Measurements from ENCODE around the gene HS3ST2. TPM values are rescaled to one million over a fixed set of nuclear protein-coding genes. Genes with fewer than 3 reads are reported as not detected.
"Not testable (repeated sequence)": the region's sequence is repeated elsewhere in the genome, so short reads cannot be mapped to it uniquely, and the experiment has no call there.

The HS3ST2 gene
- total RNA-seq, 4 donors from 2014 or later: 0.87 to 3.0 (median 2.3) TPM

GRCh38 chr16:22813223-22813947 lies 577 bp upstream of the HS3ST2 start:
- Histone ChIP-seq H3K36me3 (no peaks in the 10 kb centered on the region), H3K27ac (no peak overlapping the region), H3K4me3 (peak overlapping the region in 3 of 4 donors; percentile 18 to 46 (median 19)), H3K4me1 (peaks cover 0 to 20% (median 6%) of the 10 kb centered on the region in 4 donors), H3K27me3 (peaks cover 0 to 39% of the 10 kb centered on the region in 2 donors), H3K9me3 (no peaks in the 10 kb centered on the region)
- no peak for DNase-seq (ENCODE audit: low spot score in 2 of 2)
- WGBS, 2 donors: 2% methylated on average over 42 to 53 of the region's 59 CpGs
- TF ChIP-seq CTCF (IDR thresholded peaks at IDR 0.05): peak in 2 of 5 experiments; percentile 22 to 29
- no peak for TF ChIP-seq POLR2A (IDR thresholded peaks at IDR 0.05)

- DNase-seq (ENCODE audit: low spot score in 2 of 2): no peak
- WGBS, 2 donors: 2 to 6% methylated on average over 8 to 13 of the region's 41 CpGs
- Histone ChIP-seq H3K4me1 (peaks cover 0 to 20% (median 6%) of the 10 kb centered on the region in 4 donors), H3K9me3 (no peaks in the 10 kb centered on the region), H3K27me3 (peaks cover 0 to 39% of the 10 kb centered on the region in 2 donors), H3K27ac (no peak overlapping the region), H3K36me3 (no peaks in the 10 kb centered on the region), H3K4me3 (peak overlapping the region; percentile 15 to 46 (median 18))
- no peak for TF ChIP-seq POLR2A (IDR thresholded peaks at IDR 0.05)
These were observed 746 bp downstream of the HS3ST2 start for GRCh38 chr16:22814711-22815105.

- no peak overlapping the region for H3K4me3 ChIP-seq
- WGBS, 2 donors: 49 to 64% methylated on average over 5 of the region's 5 CpGs
- no peak overlapping the region for H3K27ac ChIP-seq
- H3K36me3 ChIP-seq: no peaks in the 10 kb centered on the region
- peaks cover 0 to 39% of the 10 kb centered on the region in 2 donors for H3K27me3 ChIP-seq
- H3K9me3 ChIP-seq: no peaks in the 10 kb centered on the region
- peaks cover 0 to 20% (median 6%) of the 10 kb centered on the region in 4 donors for H3K4me1 ChIP-seq
- no peak for DNase-seq (ENCODE audit: low spot score in 2 of 2)
- TF ChIP-seq CTCF (IDR thresholded peaks at IDR 0.05): no peak
These were observed 1.9 kb downstream of the HS3ST2 start for GRCh38 chr16:22815863-22816262.

DNA sequence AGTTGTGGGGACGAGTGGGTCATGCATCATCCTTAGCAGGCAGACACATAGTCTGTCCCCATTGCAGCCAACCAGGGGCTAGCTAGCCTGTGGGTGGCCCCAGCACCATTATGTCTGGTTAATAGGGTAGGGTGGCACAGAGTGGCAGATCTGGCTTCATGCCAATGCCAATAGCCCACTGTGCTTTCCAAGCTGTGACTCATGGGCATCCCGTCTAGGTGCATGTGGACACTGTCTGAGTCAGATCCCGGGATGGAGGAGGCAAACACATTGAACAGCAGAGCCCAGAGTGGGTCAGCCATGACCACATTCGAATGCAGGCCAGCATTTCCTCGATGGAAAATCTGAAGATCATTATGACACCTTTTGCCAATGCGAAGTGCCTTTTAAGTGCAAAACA lies 2.5 kb downstream of the HS3ST2 start:
- Histone ChIP-seq H3K4me3 (no peak overlapping the region), H3K36me3 (no peaks in the 10 kb centered on the region), H3K9me3 (no peaks in the 10 kb centered on the region), H3K27me3 (peaks cover 0 to 39% of the 10 kb centered on the region in 2 donors), H3K4me1 (peaks cover 0 to 20% (median 6%) of the 10 kb centered on the region in 4 donors), H3K27ac (no peak overlapping the region)
- TF ChIP-seq POLR2A (IDR thresholded peaks at IDR 0.05) (no peak), EP300 (IDR thresholded peaks at IDR 0.05) (no peak), CTCF (IDR thresholded peaks at IDR 0.05) (no peak)
- WGBS, 2 donors: 76 to 84% methylated on average over 5 to 6 of the region's 6 CpGs
- DNase-seq (ENCODE audit: low spot score in 2 of 2): no peak

DNA sequence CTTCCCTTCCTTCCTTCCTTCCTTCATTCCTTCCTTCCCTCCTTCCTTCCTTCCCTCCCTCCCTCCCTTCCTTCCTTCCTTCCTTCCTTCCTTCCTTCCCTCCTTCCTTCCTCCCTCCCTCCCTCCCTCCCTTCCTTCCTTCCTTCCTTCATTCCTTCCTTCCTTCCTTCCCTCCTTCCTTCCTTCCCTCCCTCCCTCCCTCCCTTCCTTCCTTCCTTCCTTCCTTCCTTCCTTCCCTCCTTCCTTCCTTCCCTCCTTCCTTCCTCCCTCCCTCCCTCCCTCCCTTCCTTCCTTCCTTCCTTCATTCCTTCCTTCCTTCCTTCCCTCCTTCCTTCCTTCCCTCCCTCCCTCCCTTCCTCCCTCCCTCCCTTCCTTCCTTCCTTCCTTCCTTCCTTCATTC lies 4.8 kb downstream of the HS3ST2 start:
- peaks cover 0 to 26% of the 10 kb centered on the region in 2 donors for H3K27me3 ChIP-seq
- H3K4me1 ChIP-seq: peaks cover 0 to 11% (median 6%) of the 10 kb centered on the region in 4 donors
- H3K9me3 ChIP-seq: not testable (repeated sequence)

GRCh38 chr16:22838681-22839080 lies 24.7 kb downstream of the HS3ST2 start:
- no peak for DNase-seq (ENCODE audit: low spot score in 2 of 2)

More for the DNA sequence above, 4.8 kb downstream of the HS3ST2 start:
- DNase-seq (ENCODE audit: low spot score in 2 of 2); H3K27ac ChIP-seq; H3K4me3 ChIP-seq; H3K36me3 ChIP-seq: not testable (repeated sequence)

DNA sequence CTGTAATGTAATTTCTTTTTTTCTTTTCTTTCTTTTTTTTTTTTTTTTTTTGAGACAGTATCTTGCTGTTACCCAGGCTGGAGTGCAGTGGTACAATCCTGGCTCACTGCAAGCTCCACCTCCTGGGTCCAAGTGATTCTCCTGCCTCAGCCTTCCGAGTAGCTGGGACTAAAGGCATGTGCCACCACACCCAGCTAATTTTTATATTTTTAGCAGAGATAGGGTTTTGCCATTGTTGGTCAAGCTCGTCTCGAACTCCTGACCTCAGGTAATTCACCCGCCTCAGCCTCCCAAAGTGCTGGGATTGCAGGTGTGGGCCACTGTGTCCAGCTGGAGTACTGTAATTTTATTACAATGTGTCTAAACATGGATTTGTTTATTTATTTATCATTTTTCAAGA lies 28.1 kb downstream of the HS3ST2 start:
- H3K9me3 ChIP-seq; DNase-seq (ENCODE audit: low spot score in 2 of 2); H3K36me3 ChIP-seq; H3K27ac ChIP-seq; H3K4me1 ChIP-seq; H3K27me3 ChIP-seq; H3K4me3 ChIP-seq: not testable (repeated sequence)
- whole genome bisulfite sequencing, 2 donors: 78 to 89% methylated on average over 4 of the region's 4 CpGs

More at GRCh38 chr16:22838681-22839080, 24.7 kb downstream of the HS3ST2 start:
- Histone ChIP-seq H3K27ac (no peak overlapping the region), H3K9me3 (no peaks in the 10 kb centered on the region), H3K4me1 (no peaks in the 10 kb centered on the region), H3K4me3 (no peak overlapping the region), H3K27me3 (no peaks in the 10 kb centered on the region), H3K36me3 (no peaks in the 10 kb centered on the region)
- 58 to 69% methylated on average over 3 of the region's 3 CpGs for WGBS, 2 donors
- TF ChIP-seq CTCF (IDR thresholded peaks at IDR 0.05) (no peak), POLR2A (IDR thresholded peaks at IDR 0.05) (no peak), EP300 (IDR thresholded peaks at IDR 0.05) (no peak)

All from tibial nerve (tissue), 4 donors.